Neural progenitor cell (in vitro differentiated cells): ENCODE measurements around the gene STAM. TPM values are rescaled to one million over a fixed set of nuclear protein-coding genes. Genes with fewer than 3 reads are reported as not detected.

ENCODE experiments used
- DNase-seq: peaks from one replicate; pipeline ENCODE4 v3.0.0-alpha.2; 2016; ENCODE audit warnings: low spot score
- H2AFZ ChIP-seq: fragments of 200-600 bp; sonication (generic); replicated peaks from 2 replicates; pipeline ENCODE4 v1.6.1; 2016; ENCODE audit warnings: antibody characterized with exemption
- H3F3A ChIP-seq: fragments of 200-600 bp; sonication (generic); 2 replicates; pipeline ENCODE4 v1.6.1; 2016; ENCODE audit warnings: antibody characterized with exemption, low read depth
- H3K27ac ChIP-seq: fragments of 200-600 bp; sonication (generic); 2 replicates; pipeline ENCODE4 v1.5.1; 2016; ENCODE audit warnings: mild to moderate bottlenecking
- H3K27me3 ChIP-seq: fragments of 200-600 bp; sonication (generic); 2 replicates; pipeline ENCODE4 v1.6.1; 2016; ENCODE audit warnings: mild to moderate bottlenecking, moderate library complexity
- H3K36me3 ChIP-seq: fragments of 200-600 bp; sonication (generic); 2 replicates; pipeline ENCODE4 v1.5.1; 2016
- H3K4me1 ChIP-seq: fragments of 200-600 bp; sonication (generic); 2 replicates; pipeline ENCODE4 v1.6.1; 2016; ENCODE audit warnings: mixed run types
- H3K4me2 ChIP-seq: fragments of 200-600 bp; sonication (generic); 2 replicates; pipeline ENCODE4 v1.6.1; 2016
- H3K4me3 ChIP-seq: fragments of 200-600 bp; sonication (generic); 2 replicates; pipeline ENCODE4 v1.5.1; 2016
- H3K79me2 ChIP-seq: fragments of 200-600 bp; sonication (generic); 2 replicates; pipeline ENCODE4 v1.6.1; 2016; ENCODE audit warnings: low read depth
- H3K9ac ChIP-seq: fragments of 200-600 bp; sonication (generic); 2 replicates; pipeline ENCODE4 v1.6.1; 2016
- H3K9me3 ChIP-seq: fragments of 200-600 bp; sonication (generic); 2 replicates; pipeline ENCODE4 v1.5.1; 2016; ENCODE audit warnings: low read depth
- H4K20me1 ChIP-seq: fragments of 200-600 bp; sonication (generic); 2 replicates; pipeline ENCODE4 v1.6.1; 2016; ENCODE audit warnings: low read depth
- H3K27ac Mint-ChIP-seq: 3 replicates; pipeline ENCODE4 v1.8.0; 2021; ENCODE audit warnings: mixed read lengths
- H3K27me3 Mint-ChIP-seq: 2 replicates; pipeline ENCODE4 v1.8.0; 2022; ENCODE audit warnings: low read depth, mild to moderate bottlenecking, inconsistent platforms, moderate library complexity, mixed read lengths; ENCODE audit not compliant: insufficient read depth
- H3K36me3 Mint-ChIP-seq: 3 replicates; pipeline ENCODE4 v1.8.0; 2021; ENCODE audit warnings: mixed read lengths
- H3K4me1 Mint-ChIP-seq: 3 replicates; pipeline ENCODE4 v1.8.0; 2021; ENCODE audit warnings: mixed read lengths
- H3K4me3 Mint-ChIP-seq: 3 replicates; pipeline ENCODE4 v1.8.0; 2021; ENCODE audit warnings: mild to moderate bottlenecking, moderate library complexity, mixed read lengths
- H3K9me3 Mint-ChIP-seq: 3 replicates; pipeline ENCODE4 v1.8.0; 2020; ENCODE audit warnings: mixed read lengths
- EZH2 ChIP-seq: fragments of 200-600 bp; sonication (generic); IDR thresholded peaks from 2 replicates; pipeline ENCODE4 v1.6.1; 2017; ENCODE audit warnings: antibody characterized with exemption, mild to moderate bottlenecking, moderate library complexity
- EZH2phosphoT487 ChIP-seq: fragments of 200-600 bp; sonication (generic); IDR thresholded peaks from 2 replicates; pipeline ENCODE4 v1.6.1; 2017; ENCODE audit warnings: antibody characterized with exemption
- total RNA-seq: library from RNA; depleted of rRNA; stranded (reverse); fragments of >200 nt; gene quantifications from 2 replicates; pipeline ENCODE4 v1.2.3, GENCODE V29; 2015; ENCODE audit warnings: low replicate concordance
- TF ChIP-seq, protein P1 (sequence below): fragments of 200-600 bp; sonication (generic); IDR thresholded peaks from 2 replicates; pipeline ENCODE4 v1.5.1; 2017; ENCODE audit warnings: antibody characterized with exemption, mild to moderate bottlenecking

STAM gene
- total RNA-seq, 1 donor from 2014 or later, result 43.2 TPM

GRCh38 chr10:17650416-17650815, 6.5 kb downstream of the STAM start:
- no peak for DNase-seq
- H4K20me1 ChIP-seq, result peaks cover 8% of the 10 kb centered on the region
- peaks cover 98% of the 10 kb centered on the region for H3K79me2 ChIP-seq
- H3K9ac ChIP-seq, result no peak overlapping the region
- Mint-ChIP-seq H3K9me3 (peaks cover 31% of the 10 kb centered on the region), H3K4me3 (no peak overlapping the region), H3K4me1 (peaks cover 14% of the 10 kb centered on the region), H3K36me3 (peaks cover 47% of the 10 kb centered on the region), H3K27ac (no peak overlapping the region), H3K27me3 (peaks cover 3% of the 10 kb centered on the region)
- H3K9me3 ChIP-seq, result peaks cover 6% of the 10 kb centered on the region
- no peaks in the 10 kb centered on the region for H3K27me3 ChIP-seq
- H3K4me1 ChIP-seq, result peaks cover 10% of the 10 kb centered on the region
- peak overlapping the region; percentile 21 for H3K4me2 ChIP-seq
- H3F3A ChIP-seq, result no peaks in the 10 kb centered on the region
- H2AFZ ChIP-seq, result no peak overlapping the region
- H3K4me3 ChIP-seq, result no peak overlapping the region
- TF ChIP-seq, protein P1, sequence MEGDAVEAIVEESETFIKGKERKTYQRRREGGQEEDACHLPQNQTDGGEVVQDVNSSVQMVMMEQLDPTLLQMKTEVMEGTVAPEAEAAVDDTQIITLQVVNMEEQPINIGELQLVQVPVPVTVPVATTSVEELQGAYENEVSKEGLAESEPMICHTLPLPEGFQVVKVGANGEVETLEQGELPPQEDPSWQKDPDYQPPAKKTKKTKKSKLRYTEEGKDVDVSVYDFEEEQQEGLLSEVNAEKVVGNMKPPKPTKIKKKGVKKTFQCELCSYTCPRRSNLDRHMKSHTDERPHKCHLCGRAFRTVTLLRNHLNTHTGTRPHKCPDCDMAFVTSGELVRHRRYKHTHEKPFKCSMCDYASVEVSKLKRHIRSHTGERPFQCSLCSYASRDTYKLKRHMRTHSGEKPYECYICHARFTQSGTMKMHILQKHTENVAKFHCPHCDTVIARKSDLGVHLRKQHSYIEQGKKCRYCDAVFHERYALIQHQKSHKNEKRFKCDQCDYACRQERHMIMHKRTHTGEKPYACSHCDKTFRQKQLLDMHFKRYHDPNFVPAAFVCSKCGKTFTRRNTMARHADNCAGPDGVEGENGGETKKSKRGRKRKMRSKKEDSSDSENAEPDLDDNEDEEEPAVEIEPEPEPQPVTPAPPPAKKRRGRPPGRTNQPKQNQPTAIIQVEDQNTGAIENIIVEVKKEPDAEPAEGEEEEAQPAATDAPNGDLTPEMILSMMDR, result no peak
- TF ChIP-seq EZH2phosphoT487 (no peak), EZH2 (no peak)
- H3K36me3 ChIP-seq, result peaks cover 16% of the 10 kb centered on the region
- H3K27ac ChIP-seq, result no peak overlapping the region

DNA sequence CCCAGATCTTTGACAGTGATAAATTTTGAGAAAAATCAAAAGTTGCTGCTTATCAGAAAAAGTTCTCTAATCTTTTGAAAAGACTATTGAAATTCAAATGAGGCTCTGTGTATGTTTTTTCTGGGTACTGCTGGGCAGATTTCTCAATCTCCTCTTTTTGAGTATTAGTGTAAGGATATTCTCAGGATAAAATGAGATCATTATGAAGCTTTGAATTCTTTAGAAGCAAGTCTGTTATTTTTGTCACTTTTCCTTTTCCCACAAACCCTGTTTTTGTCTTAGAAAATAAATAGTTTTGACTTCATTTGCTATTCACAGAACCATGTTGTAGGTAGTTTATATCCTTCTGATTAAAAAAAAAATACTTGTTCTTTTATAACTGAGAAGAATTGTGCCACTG, 7.9 kb downstream of the STAM start:
- Mint-ChIP-seq H3K36me3 (peaks cover 58% of the 10 kb centered on the region), H3K4me1 (peaks cover 4% of the 10 kb centered on the region), H3K9me3 (peaks cover 43% of the 10 kb centered on the region), H3K27me3 (peaks cover 3% of the 10 kb centered on the region), H3K4me3 (no peak overlapping the region), H3K27ac (no peak overlapping the region)
- Histone ChIP-seq H3K27ac (no peak overlapping the region), H2AFZ (no peak overlapping the region), H3K4me3 (no peak overlapping the region), H3K4me1 (peaks cover 4% of the 10 kb centered on the region), H3K9me3 (peaks cover 6% of the 10 kb centered on the region), H3K27me3 (no peaks in the 10 kb centered on the region), H3K4me2 (no peak overlapping the region), H3K79me2 (peaks cover 98% of the 10 kb centered on the region), H3F3A (no peaks in the 10 kb centered on the region), H4K20me1 (peaks cover 3% of the 10 kb centered on the region), H3K9ac (no peak overlapping the region), H3K36me3 (peaks cover 16% of the 10 kb centered on the region)
- TF ChIP-seq, protein P1, result no peak
- TF ChIP-seq EZH2, result no peak
- no peak for TF ChIP-seq EZH2phosphoT487
- no peak for DNase-seq

DNA sequence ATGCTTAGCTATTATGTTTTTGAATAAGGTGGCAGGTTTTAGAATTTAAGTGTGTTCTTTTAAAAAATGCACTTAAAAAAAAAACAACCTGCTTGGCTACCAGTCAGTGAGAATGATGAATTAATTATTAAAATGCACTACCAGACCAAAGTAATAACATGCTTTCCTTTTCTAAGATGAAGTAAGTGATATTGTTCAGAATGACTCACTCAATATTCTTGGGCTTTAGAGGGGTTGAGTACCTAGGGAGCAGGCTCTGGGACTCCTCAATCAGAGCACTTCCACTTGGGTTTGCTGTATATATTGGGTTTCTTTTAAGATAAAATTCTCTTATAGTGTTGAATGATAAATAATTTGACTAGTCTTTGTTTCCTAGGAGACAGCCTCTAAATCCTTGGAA, 8.6 kb downstream of the STAM start:
- no peaks in the 10 kb centered on the region for H3F3A ChIP-seq
- peaks cover 4% of the 10 kb centered on the region for H3K4me1 ChIP-seq
- H3K79me2 ChIP-seq, result peaks cover 98% of the 10 kb centered on the region
- H3K27ac Mint-ChIP-seq, result no peak overlapping the region
- peaks cover 4% of the 10 kb centered on the region for H3K4me1 Mint-ChIP-seq
- H3K27me3 Mint-ChIP-seq, result no peaks in the 10 kb centered on the region
- peaks cover 16% of the 10 kb centered on the region for H3K36me3 ChIP-seq
- H3K9ac ChIP-seq, result no peak overlapping the region
- no peaks in the 10 kb centered on the region for H3K27me3 ChIP-seq
- no peak overlapping the region for H3K4me3 ChIP-seq
- TF ChIP-seq, protein P1, result no peak
- TF ChIP-seq EZH2phosphoT487 (no peak), EZH2 (no peak)
- H3K36me3 Mint-ChIP-seq, result peaks cover 62% of the 10 kb centered on the region
- no peak overlapping the region for H3K4me3 Mint-ChIP-seq
- peaks cover 6% of the 10 kb centered on the region for H3K9me3 ChIP-seq
- H3K4me2 ChIP-seq, result no peak overlapping the region
- peaks cover 3% of the 10 kb centered on the region for H4K20me1 ChIP-seq
- no peak for DNase-seq
- no peak overlapping the region for H3K27ac ChIP-seq
- no peak overlapping the region for H2AFZ ChIP-seq
- H3K9me3 Mint-ChIP-seq, result peaks cover 49% of the 10 kb centered on the region
